Panc1 (cell line): ENCODE data around the gene MAL. TPM values are rescaled to one million over a fixed set of nuclear protein-coding genes. Genes with fewer than 3 reads are reported as not detected.

Source experiments
- ATAC-seq: fragments of 200-7000 bp; cut with Tn5 transposase; 2 replicates; pipeline ENCODE4 v1.9.1; 2020; ENCODE audit warnings: mild to moderate bottlenecking, moderate library complexity
- BruUV-seq: library from RNA; stranded (reverse); fragments of 400-500 nt; replicated peaks from 2 replicates; lab custom pipeline; 2021; lab: Mats Ljungman, UMichigan
- CTCF ChIA-PET: fragments of 300-600 bp; sonication (Branson Sonifier 250); formaldehyde crosslinking; loops from one replicate; lab custom pipeline; 2022; ENCODE audit warnings: antibody characterized with exemption; lab: Charles Lee
- POLR2A ChIA-PET: fragments of 300-600 bp; sonication (Branson Sonifier 250); formaldehyde crosslinking; loops from one replicate; lab custom pipeline; 2022; ENCODE audit warnings: antibody characterized with exemption; lab: Charles Lee
- DNase-seq: peaks from one replicate; pipeline ENCODE4 v3.0.0-alpha.2; 2010; ENCODE audit warnings: low read depth, low spot score
- H3K27ac ChIP-seq: 2 replicates; pipeline ENCODE4 v1.5.1; 2011; ENCODE audit warnings: mild to moderate bottlenecking, low read length, inconsistent platforms
- H3K27me3 ChIP-seq: fragments of 200-500 bp; sonication (Bioruptor generic); 2 replicates; pipeline ENCODE4 v1.6.0; 2014; ENCODE audit warnings: low read length, inconsistent platforms; ENCODE audit not compliant: control insufficient read depth, insufficient read depth
- H3K36me3 ChIP-seq: fragments of 200-500 bp; sonication (Bioruptor generic); 2 replicates; pipeline ENCODE4 v1.5.1; 2014; ENCODE audit warnings: inconsistent platforms, mild to moderate bottlenecking, low read length, moderate library complexity; ENCODE audit not compliant: control insufficient read depth, insufficient read depth
- H3K4me1 ChIP-seq: 2 replicates; pipeline ENCODE4 v1.5.1; 2011; ENCODE audit warnings: inconsistent platforms, mild to moderate bottlenecking, low read length, moderate library complexity; ENCODE audit not compliant: control insufficient read depth, insufficient read depth
- H3K4me3 ChIP-seq, 2 experiments: 2 replicates each; pipeline ENCODE4 v1.5.1; 2011 to 2012; ENCODE audit warnings: low read depth in 2 of 2, low read length in 2 of 2, mild to moderate bottlenecking in 2 of 2, inconsistent platforms in 1 of 2, moderate library complexity in 1 of 2
- H3K9me3 ChIP-seq: fragments of 200-500 bp; sonication (Bioruptor generic); 2 replicates; pipeline ENCODE4 v1.5.1; 2014; ENCODE audit warnings: low read depth, mild to moderate bottlenecking, inconsistent platforms, low read length, moderate library complexity; ENCODE audit not compliant: control insufficient read depth, insufficient read depth
- POLR2AphosphoS5 ChIP-seq: IDR thresholded peaks from 2 replicates; pipeline ENCODE4 v1.6.1; 2012; ENCODE audit warnings: mild to moderate bottlenecking, low read depth, low read length, moderate library complexity
- SIN3A ChIP-seq: IDR thresholded peaks from 2 replicates; pipeline ENCODE4 v1.6.1; 2012; ENCODE audit warnings: low read depth, mild to moderate bottlenecking, low read length, moderate library complexity, borderline replicate concordance; ENCODE audit not compliant: insufficient read depth
- TCF7L2 ChIP-seq: IDR thresholded peaks from 2 replicates; pipeline ENCODE4 v1.6.1; 2011; ENCODE audit warnings: mild to moderate bottlenecking, low read depth, low read length, inconsistent platforms
- in situ Hi-C: cut with HindIII; loops from 2 replicates; pipeline ENCODE4 v1.10.0; 2016; ENCODE audit warnings: low sequenced_read_pairs, low pct_unique_long_range_greater_than_20kb
- intact Hi-C: fragments of 100-400 bp; cut with micrococcal nuclease; formaldehyde crosslinking; loops from one replicate; pipeline ENCODE4 v1.10.0; 2022; ENCODE audit not compliant: unreplicated experiment
- total RNA-seq: library from RNA; stranded (reverse); gene quantifications from one replicate; pipeline ENCODE4 v1.2.1, GENCODE V29; 2021; ENCODE audit not compliant: unreplicated experiment
- TF ChIP-seq, protein P1 (sequence below): fragments of 450-650 bp; IDR thresholded peaks from 2 replicates; pipeline ENCODE4 v1.5.1; 2017; ENCODE audit warnings: mild to moderate bottlenecking
- TF ChIP-seq, protein P2 (sequence below), 2 experiments: IDR thresholded peaks; 2 replicates each; pipeline ENCODE4 v1.6.1; 2011 to 2012; ENCODE audit warnings: low read depth in 2 of 2, control low read depth in 1 of 2, low read length in 1 of 2, mild to moderate bottlenecking in 1 of 2, moderate library complexity in 1 of 2; ENCODE audit not compliant: insufficient read depth in 1 of 2

MAL gene
- total RNA-seq, 1 experiment from 2014 or later: 1.3 TPM

DNA sequence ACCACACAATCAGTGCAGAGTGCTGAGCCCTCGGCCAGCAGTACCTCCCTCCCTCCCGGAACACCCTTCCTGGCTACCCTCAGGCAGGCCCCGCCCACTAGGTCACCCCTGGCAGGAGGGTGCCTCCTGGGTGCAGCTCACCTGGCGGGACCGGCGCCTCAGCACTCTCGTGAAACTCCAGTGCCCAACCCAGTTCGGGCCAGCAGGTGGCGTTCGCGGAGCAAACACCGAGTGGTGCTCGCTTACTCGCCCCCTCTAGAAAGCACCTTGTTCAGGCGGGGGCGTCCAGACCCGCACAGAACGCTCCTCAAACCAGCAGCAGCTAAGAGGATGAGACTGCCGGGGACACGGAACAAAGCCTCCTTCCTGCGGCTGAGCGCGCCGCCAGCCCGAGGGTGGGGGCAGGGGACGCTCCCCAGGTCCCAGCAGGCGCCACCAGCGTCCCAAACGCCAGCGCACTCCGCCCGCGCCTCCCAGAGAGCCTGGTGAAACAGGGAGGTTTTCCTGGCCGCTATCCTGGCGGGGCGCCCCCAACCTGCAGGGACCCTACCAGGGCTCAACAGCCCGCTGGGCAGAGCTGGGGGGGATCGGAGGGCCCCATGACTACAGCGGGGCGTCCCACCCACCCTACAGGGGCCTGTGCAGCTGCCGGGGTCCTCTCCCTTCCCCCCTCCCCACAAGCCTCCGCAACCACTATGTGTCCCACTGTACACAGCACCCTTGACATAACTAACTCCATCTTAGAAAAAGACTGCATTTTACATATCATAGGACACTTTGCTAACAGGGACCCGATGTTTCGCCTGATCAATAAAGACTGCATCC, 51.4 kb downstream of the MAL start:
- POLR2A ChIA-PET: no interaction called here
- Histone ChIP-seq H3K9me3 (no peaks in the 10 kb centered on the region), H3K27me3 (peaks cover 13% of the 10 kb centered on the region), H3K4me3 (peak overlapping the region; percentile 49 to 63), H3K27ac (no peak overlapping the region), H3K4me1 (no peaks in the 10 kb centered on the region; the same call in none of the 2 replicates), H3K36me3 (no peaks in the 10 kb centered on the region)
- in situ Hi-C loops (no loop called here), intact Hi-C loops (no loop called here)
- no peak for TF ChIP-seq TCF7L2
- TF ChIP-seq, protein P1, sequence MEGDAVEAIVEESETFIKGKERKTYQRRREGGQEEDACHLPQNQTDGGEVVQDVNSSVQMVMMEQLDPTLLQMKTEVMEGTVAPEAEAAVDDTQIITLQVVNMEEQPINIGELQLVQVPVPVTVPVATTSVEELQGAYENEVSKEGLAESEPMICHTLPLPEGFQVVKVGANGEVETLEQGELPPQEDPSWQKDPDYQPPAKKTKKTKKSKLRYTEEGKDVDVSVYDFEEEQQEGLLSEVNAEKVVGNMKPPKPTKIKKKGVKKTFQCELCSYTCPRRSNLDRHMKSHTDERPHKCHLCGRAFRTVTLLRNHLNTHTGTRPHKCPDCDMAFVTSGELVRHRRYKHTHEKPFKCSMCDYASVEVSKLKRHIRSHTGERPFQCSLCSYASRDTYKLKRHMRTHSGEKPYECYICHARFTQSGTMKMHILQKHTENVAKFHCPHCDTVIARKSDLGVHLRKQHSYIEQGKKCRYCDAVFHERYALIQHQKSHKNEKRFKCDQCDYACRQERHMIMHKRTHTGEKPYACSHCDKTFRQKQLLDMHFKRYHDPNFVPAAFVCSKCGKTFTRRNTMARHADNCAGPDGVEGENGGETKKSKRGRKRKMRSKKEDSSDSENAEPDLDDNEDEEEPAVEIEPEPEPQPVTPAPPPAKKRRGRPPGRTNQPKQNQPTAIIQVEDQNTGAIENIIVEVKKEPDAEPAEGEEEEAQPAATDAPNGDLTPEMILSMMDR: peak; percentile 95
- DNase-seq: peak; percentile 25
- CTCF ChIA-PET: interaction anchor here (0.6 to 1.5 kb wide), 3 partner anchors 13 to 39 kb away, joined by 3 to 8 read pairs (median 4); no protein-coding TSS in a partner anchor
- ATAC-seq: peak; percentile 89
- no TSS peak for BruUV-seq

DNA sequence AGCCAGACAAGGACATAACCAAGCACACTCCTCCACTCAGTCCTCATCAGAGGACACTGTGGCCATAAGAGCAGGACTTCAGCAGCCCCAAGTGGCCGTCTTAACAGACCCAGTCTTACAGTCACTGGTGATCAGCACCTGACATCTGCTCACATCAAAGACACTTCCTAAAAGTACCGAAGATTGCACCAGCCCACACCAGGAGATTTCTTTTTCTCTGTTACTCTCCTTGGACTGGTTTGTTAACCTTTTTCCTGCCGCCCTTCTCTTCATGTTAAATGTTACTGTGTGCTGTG, 52.0 kb downstream of the MAL start:
- no TSS peak for BruUV-seq
- Histone ChIP-seq H3K9me3 (no peaks in the 10 kb centered on the region), H3K36me3 (no peaks in the 10 kb centered on the region), H3K4me1 (no peaks in the 10 kb centered on the region; the same call in none of the 2 replicates), H3K27me3 (peaks cover 12% of the 10 kb centered on the region), H3K4me3 (peak overlapping the region in 1 of 2 experiments; percentile 63; a peak in 2 of 4 replicates), H3K27ac (no peak overlapping the region)
- CTCF ChIA-PET: interaction anchor here (2.8 kb wide), 1 partner anchor 55 kb away, joined by 14 read pairs; no protein-coding TSS in a partner anchor
- in situ Hi-C loops: no loop called here
- no peak for DNase-seq
- intact Hi-C loops: no loop called here
- TF ChIP-seq, protein P1: no peak
- TF ChIP-seq SIN3A: no peak
- TF ChIP-seq, protein P2, sequence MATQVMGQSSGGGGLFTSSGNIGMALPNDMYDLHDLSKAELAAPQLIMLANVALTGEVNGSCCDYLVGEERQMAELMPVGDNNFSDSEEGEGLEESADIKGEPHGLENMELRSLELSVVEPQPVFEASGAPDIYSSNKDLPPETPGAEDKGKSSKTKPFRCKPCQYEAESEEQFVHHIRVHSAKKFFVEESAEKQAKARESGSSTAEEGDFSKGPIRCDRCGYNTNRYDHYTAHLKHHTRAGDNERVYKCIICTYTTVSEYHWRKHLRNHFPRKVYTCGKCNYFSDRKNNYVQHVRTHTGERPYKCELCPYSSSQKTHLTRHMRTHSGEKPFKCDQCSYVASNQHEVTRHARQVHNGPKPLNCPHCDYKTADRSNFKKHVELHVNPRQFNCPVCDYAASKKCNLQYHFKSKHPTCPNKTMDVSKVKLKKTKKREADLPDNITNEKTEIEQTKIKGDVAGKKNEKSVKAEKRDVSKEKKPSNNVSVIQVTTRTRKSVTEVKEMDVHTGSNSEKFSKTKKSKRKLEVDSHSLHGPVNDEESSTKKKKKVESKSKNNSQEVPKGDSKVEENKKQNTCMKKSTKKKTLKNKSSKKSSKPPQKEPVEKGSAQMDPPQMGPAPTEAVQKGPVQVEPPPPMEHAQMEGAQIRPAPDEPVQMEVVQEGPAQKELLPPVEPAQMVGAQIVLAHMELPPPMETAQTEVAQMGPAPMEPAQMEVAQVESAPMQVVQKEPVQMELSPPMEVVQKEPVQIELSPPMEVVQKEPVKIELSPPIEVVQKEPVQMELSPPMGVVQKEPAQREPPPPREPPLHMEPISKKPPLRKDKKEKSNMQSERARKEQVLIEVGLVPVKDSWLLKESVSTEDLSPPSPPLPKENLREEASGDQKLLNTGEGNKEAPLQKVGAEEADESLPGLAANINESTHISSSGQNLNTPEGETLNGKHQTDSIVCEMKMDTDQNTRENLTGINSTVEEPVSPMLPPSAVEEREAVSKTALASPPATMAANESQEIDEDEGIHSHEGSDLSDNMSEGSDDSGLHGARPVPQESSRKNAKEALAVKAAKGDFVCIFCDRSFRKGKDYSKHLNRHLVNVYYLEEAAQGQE (IDR thresholded peaks at IDR 0.05; ENCODE audit: insufficient read depth in 1 of 2, low read depth in 2 of 2, low read length in 1 of 2): no peak
- no peak for TF ChIP-seq POLR2AphosphoS5
- TF ChIP-seq TCF7L2: no peak
- ATAC-seq: peak; percentile 60
- POLR2A ChIA-PET: no interaction called here
